Heart left ventricle (tissue), 13 donors: ENCODE data around the gene FDXACB1.

Experiments
- POLR2A ChIP-seq, 2 donors: fragments of 450-650 bp; IDR thresholded peaks; one replicate each; pipeline ENCODE4 v1.6.1; 2017; ENCODE audit warnings: antibody characterized with exemption in 2 of 2, mild to moderate bottlenecking in 2 of 2, moderate library complexity in 2 of 2
- TF ChIP-seq, protein P1 (sequence below), 12 donors: fragments of 200-600 bp; sonication (generic) in 4 of 12; IDR thresholded peaks; one replicate each; pipeline versions ENCODE4 v1.5.0 to v1.8.0; 2018 to 2022; ENCODE audit warnings: antibody characterized with exemption in 12 of 12, mild to moderate bottlenecking in 5 of 12
- donor health status: ischemic (EF 13 %, LVEDD 7.1; RV severe dilation, severe dysfunction).
- donor health status: DM: no; HTN: yes; CAD: no.
- donor health status: DM: no; HTN: no; CAD: no.
- donor health status: ischemic (EF 25% LVEDD 6.9; RV normal size, moderate dysfunction).
- donor health status: ischemic (EF 25% LVEDD 5.7; RV mildly dilated, moderate dysfunction).
- donor health status: ischemic (EF 35%, LVEDD 5.7; RV mildly dilated, moderate dysfunction).
- donor health status: nonischemic (EF 11% LVEDD 7.7; RV severe dilation, severe dysfunction).
- donor health status: DM: yes; HTN: yes; CAD: no.
- donor health status: PGD.
- donor health status: ischemic (EF 29% LVEDD 5.4; RV normal size, mild dysfunction).
- donor health status: nonischemic (EF 23%, LVEDD 6.1; RV moderate dilation, normal function).

DNA sequence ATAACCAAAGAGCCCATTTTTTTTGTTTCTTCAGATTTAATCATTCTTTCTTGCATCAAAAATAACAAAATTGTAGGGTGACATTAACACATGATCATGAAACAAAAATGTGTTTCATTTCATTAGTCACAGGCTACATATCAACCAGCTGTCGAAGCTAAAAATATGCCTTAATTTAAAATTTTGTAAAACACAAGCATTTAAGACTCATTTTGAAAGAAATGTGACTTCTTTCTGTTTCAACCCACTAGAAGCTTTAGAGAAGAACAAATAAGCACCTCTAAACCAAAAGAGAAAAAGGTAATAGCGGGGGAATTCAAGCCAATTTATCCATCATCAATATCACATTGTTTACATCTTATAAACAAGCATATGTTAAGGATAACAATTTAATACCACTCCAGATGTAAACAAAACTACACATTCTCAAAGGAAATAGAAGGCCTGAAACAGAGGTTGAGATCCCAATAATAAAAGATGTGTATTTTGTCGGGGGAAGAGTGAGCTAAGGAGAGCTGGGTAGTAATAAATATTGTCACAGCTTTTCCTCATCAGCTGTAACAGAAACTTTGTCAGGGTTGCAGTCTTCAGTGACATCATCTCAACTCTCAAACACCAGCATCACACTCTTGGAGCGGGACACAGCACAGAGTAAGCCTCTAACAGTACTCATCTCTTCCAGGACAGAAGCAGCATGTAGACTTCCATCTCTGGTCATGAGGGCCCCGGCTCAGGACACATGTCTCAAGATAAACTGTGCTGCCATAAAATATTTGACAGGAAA, 49.6 kb downstream of the FDXACB1 start:
- TF ChIP-seq, protein P1, sequence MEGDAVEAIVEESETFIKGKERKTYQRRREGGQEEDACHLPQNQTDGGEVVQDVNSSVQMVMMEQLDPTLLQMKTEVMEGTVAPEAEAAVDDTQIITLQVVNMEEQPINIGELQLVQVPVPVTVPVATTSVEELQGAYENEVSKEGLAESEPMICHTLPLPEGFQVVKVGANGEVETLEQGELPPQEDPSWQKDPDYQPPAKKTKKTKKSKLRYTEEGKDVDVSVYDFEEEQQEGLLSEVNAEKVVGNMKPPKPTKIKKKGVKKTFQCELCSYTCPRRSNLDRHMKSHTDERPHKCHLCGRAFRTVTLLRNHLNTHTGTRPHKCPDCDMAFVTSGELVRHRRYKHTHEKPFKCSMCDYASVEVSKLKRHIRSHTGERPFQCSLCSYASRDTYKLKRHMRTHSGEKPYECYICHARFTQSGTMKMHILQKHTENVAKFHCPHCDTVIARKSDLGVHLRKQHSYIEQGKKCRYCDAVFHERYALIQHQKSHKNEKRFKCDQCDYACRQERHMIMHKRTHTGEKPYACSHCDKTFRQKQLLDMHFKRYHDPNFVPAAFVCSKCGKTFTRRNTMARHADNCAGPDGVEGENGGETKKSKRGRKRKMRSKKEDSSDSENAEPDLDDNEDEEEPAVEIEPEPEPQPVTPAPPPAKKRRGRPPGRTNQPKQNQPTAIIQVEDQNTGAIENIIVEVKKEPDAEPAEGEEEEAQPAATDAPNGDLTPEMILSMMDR (IDR thresholded peaks at IDR 0.05), result no peak
- TF ChIP-seq POLR2A (IDR thresholded peaks at IDR 0.05), result no peak
